ENCODE measurements around the gene ENO1. TPM values are rescaled to one million over a fixed set of nuclear protein-coding genes. Genes with fewer than 3 reads are reported as not detected.

Gene ENO1
- total and polyA plus RNA-seq, 9 of the 15 experiments (the other 6 are each of a cell fraction or from before 2014, with no cell fraction given) = 2,249 to 7,472 (median 2,868) TPM

GRCh38 chr1:8839990-8840389 is 38.5 kb downstream of the ENO1 start:
- no peak overlapping the region for H3K27ac ChIP-seq (ENCODE audit: extremely low read depth, low read depth, low read length)
- TF ChIP-seq, protein P1, sequence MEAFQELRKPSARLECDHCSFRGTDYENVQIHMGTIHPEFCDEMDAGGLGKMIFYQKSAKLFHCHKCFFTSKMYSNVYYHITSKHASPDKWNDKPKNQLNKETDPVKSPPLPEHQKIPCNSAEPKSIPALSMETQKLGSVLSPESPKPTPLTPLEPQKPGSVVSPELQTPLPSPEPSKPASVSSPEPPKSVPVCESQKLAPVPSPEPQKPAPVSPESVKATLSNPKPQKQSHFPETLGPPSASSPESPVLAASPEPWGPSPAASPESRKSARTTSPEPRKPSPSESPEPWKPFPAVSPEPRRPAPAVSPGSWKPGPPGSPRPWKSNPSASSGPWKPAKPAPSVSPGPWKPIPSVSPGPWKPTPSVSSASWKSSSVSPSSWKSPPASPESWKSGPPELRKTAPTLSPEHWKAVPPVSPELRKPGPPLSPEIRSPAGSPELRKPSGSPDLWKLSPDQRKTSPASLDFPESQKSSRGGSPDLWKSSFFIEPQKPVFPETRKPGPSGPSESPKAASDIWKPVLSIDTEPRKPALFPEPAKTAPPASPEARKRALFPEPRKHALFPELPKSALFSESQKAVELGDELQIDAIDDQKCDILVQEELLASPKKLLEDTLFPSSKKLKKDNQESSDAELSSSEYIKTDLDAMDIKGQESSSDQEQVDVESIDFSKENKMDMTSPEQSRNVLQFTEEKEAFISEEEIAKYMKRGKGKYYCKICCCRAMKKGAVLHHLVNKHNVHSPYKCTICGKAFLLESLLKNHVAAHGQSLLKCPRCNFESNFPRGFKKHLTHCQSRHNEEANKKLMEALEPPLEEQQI (IDR thresholded peaks at IDR 0.05) = peak; percentile 22; the same call in 1 of the 2 replicates
- TF ChIP-seq ZNF695 (CRISPR knock-in tag; IDR thresholded peaks at IDR 0.05) (no peak), CHCHD3 (CRISPR knock-in tag; IDR thresholded peaks at IDR 0.05) (no peak), SMARCB1 (IDR thresholded peaks at IDR 0.05; ENCODE audit: insufficient read length, low read depth) (no peak), HDAC2 (IDR thresholded peaks at IDR 0.05) (no peak), GTF2F1 (IDR thresholded peaks at IDR 0.05; ENCODE audit: low read depth, low read length) (no peak), ZNF431 (CRISPR knock-in tag; IDR thresholded peaks at IDR 0.05) (peak; percentile 60; the same call in 1 of the 2 replicates), TSHZ1 (CRISPR knock-in tag; IDR thresholded peaks at IDR 0.05) (no peak), CHD2 (IDR thresholded peaks at IDR 0.05; ENCODE audit: low read depth, low read length) (peak; percentile 82), ZNF766 (CRISPR knock-in tag; conservative IDR thresholded peaks at IDR 0.05) (peak; percentile 65), NR2F6 (CRISPR knock-in tag; IDR thresholded peaks at IDR 0.05) (no peak), DNMT1 (IDR thresholded peaks at IDR 0.05) (no peak)
- TF ChIP-seq, protein P2, sequence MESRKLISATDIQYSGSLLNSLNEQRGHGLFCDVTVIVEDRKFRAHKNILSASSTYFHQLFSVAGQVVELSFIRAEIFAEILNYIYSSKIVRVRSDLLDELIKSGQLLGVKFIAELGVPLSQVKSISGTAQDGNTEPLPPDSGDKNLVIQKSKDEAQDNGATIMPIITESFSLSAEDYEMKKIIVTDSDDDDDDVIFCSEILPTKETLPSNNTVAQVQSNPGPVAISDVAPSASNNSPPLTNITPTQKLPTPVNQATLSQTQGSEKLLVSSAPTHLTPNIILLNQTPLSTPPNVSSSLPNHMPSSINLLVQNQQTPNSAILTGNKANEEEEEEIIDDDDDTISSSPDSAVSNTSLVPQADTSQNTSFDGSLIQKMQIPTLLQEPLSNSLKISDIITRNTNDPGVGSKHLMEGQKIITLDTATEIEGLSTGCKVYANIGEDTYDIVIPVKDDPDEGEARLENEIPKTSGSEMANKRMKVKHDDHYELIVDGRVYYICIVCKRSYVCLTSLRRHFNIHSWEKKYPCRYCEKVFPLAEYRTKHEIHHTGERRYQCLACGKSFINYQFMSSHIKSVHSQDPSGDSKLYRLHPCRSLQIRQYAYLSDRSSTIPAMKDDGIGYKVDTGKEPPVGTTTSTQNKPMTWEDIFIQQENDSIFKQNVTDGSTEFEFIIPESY (CRISPR knock-in tag; IDR thresholded peaks at IDR 0.05) = peak; percentile 85
- no peak overlapping the region; the same call in 1 of the 2 replicates for H2AFZ ChIP-seq (ENCODE audit: low read depth, low read length)
- peaks cover 5% of the 10 kb centered on the region in 2 experiments; a peak in 3 of 5 replicates for H3K4me1 ChIP-seq (replicated peaks in 1 of 2; ENCODE audit: control insufficient read depth in 2 of 2, insufficient read depth in 2 of 2, low read length in 2 of 2)
- no peak overlapping the region for H3K4me2 ChIP-seq (ENCODE audit: insufficient read depth, low read length)
- intact Hi-C loops (cut with micrococcal nuclease) = no loop called here
- BruUV-seq (replicated peaks) = no TSS peak
- POLR2A ChIA-PET = interaction anchor here (1.0 to 1.2 kb wide), 3 partner anchors 23 to 137 kb away, joined by 3 to 6 read pairs (median 3); no protein-coding TSS in a partner anchor
- H4K20me1 ChIP-seq (replicated peaks; ENCODE audit: control insufficient read depth, insufficient read depth, low read length) = no peaks in the 10 kb centered on the region
- FAIRE-seq = no peak
- in situ Hi-C loops (cut with MboI) = no loop called here
- H3K79me2 ChIP-seq (ENCODE audit: control insufficient read depth, insufficient read depth, low read length) = no peaks in the 10 kb centered on the region
- H3K4me3 ChIP-seq = no peak overlapping the region
- H3K9ac ChIP-seq (ENCODE audit: insufficient read depth in 1 of 2, low read depth in 2 of 2, low read length in 2 of 2) = no peak overlapping the region
- no peaks in the 10 kb centered on the region for H3K36me3 ChIP-seq (ENCODE audit: control insufficient read depth, insufficient read depth, low read length)
- WGBS (ENCODE audit: insufficient coverage, low coverage, missing lambda C conversion rate) = 68% methylated on average over 7 of the region's 7 CpGs
- no peaks in the 10 kb centered on the region for H3K27me3 ChIP-seq (ENCODE audit: control insufficient read depth in 2 of 2, insufficient read depth in 2 of 2, low read length in 2 of 2)
- no peak for DNase-seq (ENCODE audit: extremely low read depth in 1 of 4, low spot score in 3 of 4)
- CTCF ChIA-PET (ENCODE audit: low intra/inter-chr PET ratio) = no interaction called here
- H3K9me3 ChIP-seq (replicated peaks; ENCODE audit: control insufficient read depth, insufficient read depth, low read depth, low read length) = no peaks in the 10 kb centered on the region
- ATAC-seq = no peak
- H3K9me1 ChIP-seq (ENCODE audit: control insufficient read depth, insufficient read depth, low read length) = no peaks in the 10 kb centered on the region
